ENCODE measurements around the gene STIM2. TPM values are rescaled to one million over a fixed set of nuclear protein-coding genes. Genes with fewer than 3 reads are reported as not detected.
A peak's percentile ranks its signal among the peaks of the same experiment; 100 is the strongest.
"Not testable (repeated sequence)": the region's sequence is repeated elsewhere in the genome, so short reads cannot be mapped to it uniquely, and the experiment has no call there.

STIM2 gene
- 10 to 100 TPM in 2 of 6 experiments, 1 to 10 TPM in 4; 9.1 to 14.6 (median 9.6) TPM for total RNA-seq
- long read RNA-seq, partial matches to known transcripts = 1 of 3 reads
- long read RNA-seq, other reads (novel, unspliced or antisense) = 2 of 3 reads

DNA sequence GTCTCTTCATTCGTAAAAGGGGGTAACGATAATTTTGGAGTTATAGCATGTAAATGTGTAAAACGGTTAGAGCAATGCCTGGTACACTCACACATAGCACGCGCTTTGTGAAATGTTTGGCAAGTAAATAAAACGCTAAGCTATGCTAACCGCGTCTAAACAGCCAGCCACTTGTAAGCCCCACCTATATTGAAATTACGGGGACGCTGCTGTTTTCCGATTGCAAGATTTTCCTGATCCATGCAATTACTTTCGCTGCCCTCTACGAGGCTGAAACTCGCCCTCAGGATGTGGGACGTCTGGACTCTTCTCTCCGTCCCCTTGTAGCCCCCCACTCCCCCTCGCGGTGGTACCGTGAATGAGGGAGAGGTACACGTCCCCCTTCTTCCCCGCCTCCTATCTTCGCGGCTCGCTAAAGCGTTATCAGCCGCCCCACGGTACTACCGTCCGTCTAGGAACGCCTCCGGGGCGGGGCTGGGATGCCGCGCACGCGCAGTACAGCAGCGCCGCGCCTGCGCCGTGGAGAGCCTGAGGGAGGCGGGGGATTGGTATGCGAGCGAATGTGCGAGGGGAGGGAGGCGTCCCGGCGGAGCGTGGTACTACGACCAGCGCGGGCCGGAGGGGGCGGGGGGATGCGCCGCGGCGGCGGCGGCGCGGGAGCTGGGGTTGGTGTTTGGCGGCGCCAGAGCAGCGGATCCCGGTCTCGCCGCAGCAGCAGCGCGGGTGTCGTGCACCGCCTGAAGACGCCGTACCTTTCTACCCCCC lies at the start of gene STIM2:
Gene STIM2 (plus strand): TSS at position 685 of the 765 bp plus-strand sequence.
- Histone ChIP-seq H3K27me3 (no peaks in the 10 kb centered on the region), H3K4me1 (peaks cover 0 to 25% (median 11%) of the 10 kb centered on the region in 4 donors), H3K36me3 (no peaks in the 10 kb centered on the region), H3K4me3 (peak within 1 kb of the TSS; percentile 63 to 78 (median 78)), H3K9me3 (no peaks in the 10 kb centered on the region), H3K27ac (peak within 1 kb of the TSS; percentile 80 to 90 (median 89))
- TF ChIP-seq POLR2A (IDR thresholded peaks at IDR 0.05) = peak; percentile 87
- TF ChIP-seq, protein P1, sequence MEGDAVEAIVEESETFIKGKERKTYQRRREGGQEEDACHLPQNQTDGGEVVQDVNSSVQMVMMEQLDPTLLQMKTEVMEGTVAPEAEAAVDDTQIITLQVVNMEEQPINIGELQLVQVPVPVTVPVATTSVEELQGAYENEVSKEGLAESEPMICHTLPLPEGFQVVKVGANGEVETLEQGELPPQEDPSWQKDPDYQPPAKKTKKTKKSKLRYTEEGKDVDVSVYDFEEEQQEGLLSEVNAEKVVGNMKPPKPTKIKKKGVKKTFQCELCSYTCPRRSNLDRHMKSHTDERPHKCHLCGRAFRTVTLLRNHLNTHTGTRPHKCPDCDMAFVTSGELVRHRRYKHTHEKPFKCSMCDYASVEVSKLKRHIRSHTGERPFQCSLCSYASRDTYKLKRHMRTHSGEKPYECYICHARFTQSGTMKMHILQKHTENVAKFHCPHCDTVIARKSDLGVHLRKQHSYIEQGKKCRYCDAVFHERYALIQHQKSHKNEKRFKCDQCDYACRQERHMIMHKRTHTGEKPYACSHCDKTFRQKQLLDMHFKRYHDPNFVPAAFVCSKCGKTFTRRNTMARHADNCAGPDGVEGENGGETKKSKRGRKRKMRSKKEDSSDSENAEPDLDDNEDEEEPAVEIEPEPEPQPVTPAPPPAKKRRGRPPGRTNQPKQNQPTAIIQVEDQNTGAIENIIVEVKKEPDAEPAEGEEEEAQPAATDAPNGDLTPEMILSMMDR (IDR thresholded peaks at IDR 0.05) = peak in 3 of 4 donors; percentile 21 to 48 (median 22)
- WGBS (ENCODE audit: insufficient coverage, low coverage, low lambda C conversion rate, missing lambda C conversion rate) = 0% methylated on average over 59 of the region's 74 CpGs
- peak; percentile 79 to 92 (median 84) for ATAC-seq
- intact Hi-C loops (cut with DNase I) = no loop called here
- peak; percentile 98 for DNase-seq

DNA sequence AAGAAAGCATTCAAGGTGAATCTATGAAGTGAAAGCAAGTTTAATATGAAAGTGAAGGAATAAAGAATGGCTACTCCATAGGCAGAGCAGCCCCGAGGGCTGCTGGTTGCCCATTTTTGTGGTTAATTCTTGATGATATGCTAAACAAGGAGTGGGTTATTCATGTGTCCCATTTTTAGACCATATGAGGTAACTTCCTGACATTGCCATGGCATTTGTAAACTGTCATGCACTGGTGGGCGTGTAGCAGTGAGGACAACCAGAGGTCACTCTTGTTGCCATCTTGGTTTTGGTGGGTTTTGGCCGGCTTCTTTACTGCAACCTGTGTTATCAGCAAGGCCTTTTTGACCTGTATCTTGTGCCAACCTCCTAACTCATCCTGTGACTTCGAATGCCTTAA lies 49.1 kb upstream of the STIM2 start:
- H3K4me1 ChIP-seq; H3K27ac ChIP-seq; H3K36me3 ChIP-seq; H3K4me3 ChIP-seq; H3K27me3 ChIP-seq; intact Hi-C loops (cut with DNase I); H3K9me3 ChIP-seq; ATAC-seq; DNase-seq: not testable (repeated sequence)
- 75% methylated on average over 2 of the region's 4 CpGs for WGBS (ENCODE audit: insufficient coverage, low coverage, low lambda C conversion rate, missing lambda C conversion rate)

DNA sequence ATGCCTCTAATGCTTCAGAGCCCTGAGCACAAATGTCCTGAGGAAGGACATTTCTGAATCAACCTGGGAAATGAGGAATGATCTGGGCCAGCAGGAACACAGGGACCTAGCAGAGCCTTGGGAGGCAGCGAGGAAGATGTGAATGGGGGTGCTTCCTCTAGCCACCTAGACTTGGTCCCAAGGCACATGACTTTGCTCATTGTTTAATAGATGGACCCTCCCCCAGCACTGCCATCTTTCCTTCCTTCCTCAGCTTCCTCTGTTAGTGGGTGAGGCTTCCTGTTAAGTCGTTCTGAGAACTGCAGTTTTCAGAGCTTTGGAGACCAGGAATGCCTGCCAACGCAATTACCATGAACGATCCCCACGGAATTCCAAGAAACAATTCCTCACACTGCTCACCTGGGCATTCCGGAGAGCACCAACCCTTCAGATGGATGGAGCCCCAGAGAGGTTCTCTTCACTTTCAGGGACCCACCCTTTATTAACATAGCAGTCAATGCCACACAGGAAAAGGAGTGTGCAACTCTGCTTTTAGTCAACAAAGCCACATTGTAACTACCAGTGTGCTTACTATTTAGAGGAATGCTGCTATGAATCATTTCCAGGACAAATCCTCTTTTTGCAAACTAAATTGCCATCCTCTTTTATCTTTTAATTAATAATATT lies 48.5 kb upstream of the STIM2 start:
- ATAC-seq (peak; percentile 35 to 70 (median 45)), DNase-seq (no peak)
- intact Hi-C loops (cut with DNase I) = no loop called here
- Histone ChIP-seq H3K4me1 (no peaks in the 10 kb centered on the region), H3K27me3 (no peaks in the 10 kb centered on the region), H3K4me3 (no peak overlapping the region), H3K36me3 (no peaks in the 10 kb centered on the region), H3K27ac (no peak overlapping the region), H3K9me3 (no peaks in the 10 kb centered on the region)
- WGBS (ENCODE audit: insufficient coverage, low coverage, low lambda C conversion rate, missing lambda C conversion rate) = 62% methylated on average over 3 of the region's 6 CpGs
- TF ChIP-seq, protein P1 (IDR thresholded peaks at IDR 0.05) = no peak
- TF ChIP-seq POLR2A (IDR thresholded peaks at IDR 0.05) = no peak

DNA sequence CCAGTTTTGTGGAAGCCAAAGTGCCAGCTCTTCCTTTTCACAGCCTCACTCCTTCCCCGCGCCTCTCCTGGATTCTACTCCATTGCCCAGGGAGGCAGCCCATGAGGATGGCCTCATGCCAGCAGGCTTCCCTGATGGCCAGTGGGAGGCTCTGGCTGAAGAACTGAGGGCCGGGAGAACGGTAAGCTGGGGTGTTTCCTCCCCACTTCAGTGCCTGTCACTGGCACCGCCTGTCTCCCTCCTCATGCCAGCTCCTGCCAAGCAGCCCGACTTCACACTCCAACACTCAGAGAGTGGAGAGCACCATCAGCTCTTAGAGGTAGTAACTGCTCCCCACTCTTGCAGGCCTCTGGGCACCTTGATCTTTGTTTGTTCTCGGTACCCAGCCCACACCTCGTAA lies 46.9 kb upstream of the STIM2 start:
- intact Hi-C loops (cut with DNase I) = no loop called here
- H3K4me3 ChIP-seq = no peak overlapping the region
- ATAC-seq (no peak), DNase-seq (no peak)
- H3K36me3 ChIP-seq = no peaks in the 10 kb centered on the region
- no peaks in the 10 kb centered on the region for H3K4me1 ChIP-seq
- no CpG with 5 or more reads among the region's 8 CpGs for WGBS (ENCODE audit: insufficient coverage, low coverage, low lambda C conversion rate, missing lambda C conversion rate)
- TF ChIP-seq, protein P1 (IDR thresholded peaks at IDR 0.05) = no peak
- no peak for TF ChIP-seq POLR2A (IDR thresholded peaks at IDR 0.05)
- no peaks in the 10 kb centered on the region for H3K27me3 ChIP-seq
- H3K27ac ChIP-seq = no peak overlapping the region
- no peaks in the 10 kb centered on the region for H3K9me3 ChIP-seq

DNA sequence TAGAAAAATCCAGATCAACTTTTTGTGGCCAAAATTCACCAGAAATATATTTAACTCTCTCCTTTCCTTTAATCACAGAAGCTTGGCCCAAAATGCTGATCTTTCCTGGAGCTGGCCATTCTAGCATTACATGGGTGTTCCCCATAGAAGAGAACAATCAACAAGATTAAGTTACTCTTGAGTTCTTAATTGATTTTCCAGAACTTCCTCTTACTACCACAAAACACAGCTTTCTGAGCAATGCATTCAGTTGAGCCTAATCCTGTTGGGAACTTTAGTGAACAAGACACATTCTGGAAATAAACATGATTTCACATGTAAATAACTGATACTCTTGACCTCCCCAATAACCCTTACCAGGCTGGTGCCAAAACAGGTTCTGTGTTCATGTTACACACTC lies 45.4 kb upstream of the STIM2 start:
- no peak overlapping the region for H3K4me3 ChIP-seq
- no peaks in the 10 kb centered on the region for H3K27me3 ChIP-seq
- no peak overlapping the region for H3K27ac ChIP-seq
- TF ChIP-seq, protein P1 (IDR thresholded peaks at IDR 0.05) = no peak
- no peak for TF ChIP-seq POLR2A (IDR thresholded peaks at IDR 0.05)
- no peaks in the 10 kb centered on the region for H3K4me1 ChIP-seq
- H3K9me3 ChIP-seq = no peaks in the 10 kb centered on the region
- DNase-seq = no peak
- no peaks in the 10 kb centered on the region for H3K36me3 ChIP-seq
- ATAC-seq = no peak
- intact Hi-C loops (cut with DNase I) = no loop called here

Data from right lobe of liver (tissue), 6 donors.